DOHH2 (cell line): ENCODE results near the gene IRF1.

Source experiments
- H3F3A ChIP-seq: fragments of 200-600 bp; sonication (generic), shearing (Covaris generic); 2 replicates; pipeline ENCODE4 v1.6.0; 2016; ENCODE audit warnings: antibody characterized with exemption, mild to moderate bottlenecking; ENCODE audit not compliant: control insufficient read depth, insufficient read depth
- H3K27ac ChIP-seq: fragments of 200-600 bp; sonication (generic); 2 replicates; pipeline ENCODE4 v1.5.1; 2014; ENCODE audit warnings: low read depth, mild to moderate bottlenecking, low read length, moderate library complexity
- H3K27me3 ChIP-seq: fragments of 200-600 bp; sonication (generic); 2 replicates; pipeline ENCODE4 v1.6.1; 2014; ENCODE audit warnings: mild to moderate bottlenecking, low read length, mixed read lengths; ENCODE audit not compliant: control insufficient read depth
- H3K36me3 ChIP-seq: fragments of 200-600 bp; sonication (generic); 2 replicates; pipeline ENCODE4 v1.6.1; 2014; ENCODE audit warnings: mild to moderate bottlenecking, low read length, moderate library complexity, mixed read lengths; ENCODE audit not compliant: control insufficient read depth
- H3K4me1 ChIP-seq: fragments of 200-600 bp; sonication (generic); 2 replicates; pipeline ENCODE4 v1.6.1; 2014; ENCODE audit warnings: mild to moderate bottlenecking, low read length, mixed read lengths; ENCODE audit not compliant: control insufficient read depth
- H3K4me2 ChIP-seq: fragments of 200-600 bp; sonication (generic); 2 replicates; pipeline ENCODE4 v1.6.0; 2014; ENCODE audit warnings: mild to moderate bottlenecking, low read length, moderate library complexity
- H3K4me3 ChIP-seq: fragments of 200-600 bp; sonication (generic); 2 replicates; pipeline ENCODE4 v1.5.1; 2014; ENCODE audit warnings: mild to moderate bottlenecking, low read length, mixed read lengths
- H3K79me2 ChIP-seq: fragments of 200-600 bp; sonication (generic); 2 replicates; pipeline ENCODE4 v1.6.1; 2014; ENCODE audit warnings: mild to moderate bottlenecking, low read length, mixed read lengths; ENCODE audit not compliant: control insufficient read depth
- H3K9me2 ChIP-seq: fragments of 200-600 bp; sonication (generic); replicated peaks from 2 replicates; pipeline ENCODE4 v1.6.1; 2014; ENCODE audit warnings: mild to moderate bottlenecking, low read length, mixed read lengths; ENCODE audit not compliant: control insufficient read depth
- H3K9me3 ChIP-seq: fragments of 200-600 bp; sonication (generic); 2 replicates; pipeline ENCODE4 v1.6.1; 2014; ENCODE audit warnings: antibody characterized with exemption, low read length, mixed read lengths; ENCODE audit not compliant: control insufficient read depth, insufficient read depth
- H4K20me1 ChIP-seq: fragments of 200-600 bp; sonication (generic); 2 replicates; pipeline ENCODE4 v1.6.0; 2014; ENCODE audit warnings: low read depth, mild to moderate bottlenecking, antibody characterized with exemption, low read length, moderate library complexity; ENCODE audit not compliant: control insufficient read depth, insufficient read depth
- CTCF ChIP-seq: fragments of 200-600 bp; sonication (generic); IDR thresholded peaks from one replicate; pipeline ENCODE4 v1.5.1; 2014; ENCODE audit warnings: antibody characterized with exemption, mild to moderate bottlenecking, low read depth, low read length; ENCODE audit not compliant: poor library complexity, severe bottlenecking
- EZH2phosphoT487 ChIP-seq: fragments of 200-600 bp; sonication (generic); IDR thresholded peaks from 2 replicates; pipeline ENCODE4 v1.6.1; 2017; ENCODE audit warnings: borderline replicate concordance, mild to moderate bottlenecking, antibody characterized with exemption, low read length, moderate library complexity, mixed read lengths

Gene IRF1

GRCh38 chr5:132462333-132462732 lies 28.2 kb downstream of the IRF1 start:
- TF ChIP-seq EZH2phosphoT487 (no peak), CTCF (no peak)
- Histone ChIP-seq H3F3A (no peaks in the 10 kb centered on the region), H3K9me2 (no peaks in the 10 kb centered on the region), H4K20me1 (no peaks in the 10 kb centered on the region), H3K4me3 (no peak overlapping the region), H3K36me3 (no peaks in the 10 kb centered on the region), H3K79me2 (no peaks in the 10 kb centered on the region), H3K27me3 (peaks cover 58% of the 10 kb centered on the region), H3K4me2 (no peak overlapping the region), H3K27ac (no peak overlapping the region), H3K9me3 (no peaks in the 10 kb centered on the region), H3K4me1 (peaks cover 65% of the 10 kb centered on the region)

GRCh38 chr5:132461569-132462070 lies 29.0 kb downstream of the IRF1 start:
- H3K79me2 ChIP-seq = no peaks in the 10 kb centered on the region

GRCh38 chr5:132460846-132461568 lies 29.6 kb downstream of the IRF1 start:
- TF ChIP-seq CTCF = no peak
- TF ChIP-seq EZH2phosphoT487 = no peak
- Histone ChIP-seq H3K79me2 (no peaks in the 10 kb centered on the region), H3K9me3 (no peaks in the 10 kb centered on the region), H3K27ac (no peak overlapping the region), H3F3A (peaks cover 4% of the 10 kb centered on the region), H3K4me3 (no peak overlapping the region), H4K20me1 (no peaks in the 10 kb centered on the region), H3K4me2 (no peak overlapping the region), H3K27me3 (peaks cover 55% of the 10 kb centered on the region), H3K36me3 (no peaks in the 10 kb centered on the region), H3K4me1 (peaks cover 65% of the 10 kb centered on the region), H3K9me2 (no peaks in the 10 kb centered on the region)

More at GRCh38 chr5:132461569-132462070, 29.0 kb downstream of the IRF1 start:
- Histone ChIP-seq H3K36me3 (no peaks in the 10 kb centered on the region), H3K4me1 (peaks cover 65% of the 10 kb centered on the region), H3K9me2 (no peaks in the 10 kb centered on the region), H3F3A (no peaks in the 10 kb centered on the region), H3K9me3 (no peaks in the 10 kb centered on the region), H3K27me3 (peaks cover 58% of the 10 kb centered on the region), H3K4me2 (no peak overlapping the region), H4K20me1 (no peaks in the 10 kb centered on the region), H3K27ac (no peak overlapping the region), H3K4me3 (no peak overlapping the region)
- TF ChIP-seq CTCF (no peak), EZH2phosphoT487 (no peak)
